H1 (cell line): ENCODE data around the gene TMEM212. TPM values are rescaled to one million over a fixed set of nuclear protein-coding genes. Genes with fewer than 3 reads are reported as not detected.
A peak's percentile ranks its signal among the peaks of the same experiment; 100 is the strongest.

Experiments used
- CTCF ChIA-PET: fragments of 300-600 bp; sonication (Branson Sonifier 250); formaldehyde crosslinking; loops from one replicate; lab custom pipeline; 2021; ENCODE audit not compliant: partially characterized antibody; lab: Charles Lee
- POLR2A ChIA-PET: fragments of 300-600 bp; sonication (Branson Sonifier 250); formaldehyde crosslinking; loops from one replicate; lab custom pipeline; 2021; ENCODE audit warnings: inconsistent platforms; ENCODE audit not compliant: partially characterized antibody; lab: Charles Lee
- DNase-seq, 2 experiments: peaks; one replicate each; pipeline versions ENCODE4 v3.0.0 to v3.0.0-alpha.2; 2010 to 2022; ENCODE audit warnings: low spot score in 2 of 2, low read depth in 1 of 2, mixed read lengths in 1 of 2
- FAIRE-seq: peaks from 2 replicates; lab custom pipeline; 2011; peaks lifted over from hg19 to GRCh38; lab: Jason Lieb, UNC
- H2AFZ ChIP-seq: 2 replicates; pipeline ENCODE4 v1.8.1; 2012; ENCODE audit warnings: low read length, inconsistent platforms
- H2AK5ac ChIP-seq: 2 replicates; pipeline ENCODE4 v1.6.1; 2013; ENCODE audit warnings: low read depth, low read length
- H2BK120ac ChIP-seq: replicated peaks from 2 replicates; pipeline ENCODE3; 2013; ENCODE audit warnings: low read depth, low read length, inconsistent platforms
- H2BK12ac ChIP-seq: 2 replicates; pipeline ENCODE4 v1.6.1; 2013; ENCODE audit warnings: low read depth, low read length
- H2BK15ac ChIP-seq: 2 replicates; pipeline ENCODE4 v1.6.1; 2013; ENCODE audit warnings: low read length
- H2BK20ac ChIP-seq: 2 replicates; pipeline ENCODE4 v1.6.1; 2013; ENCODE audit warnings: low read length
- H2BK5ac ChIP-seq: 2 replicates; pipeline ENCODE4 v1.6.1; 2013; ENCODE audit warnings: low read depth, low read length
- H3K14ac ChIP-seq: 2 replicates; pipeline ENCODE4 v1.6.1; 2013; ENCODE audit warnings: inconsistent platforms; ENCODE audit not compliant: insufficient read length
- H3K18ac ChIP-seq: 2 replicates; pipeline ENCODE4 v1.6.1; 2013; ENCODE audit warnings: low read length; ENCODE audit errors: extremely low read depth
- H3K23ac ChIP-seq: 2 replicates; pipeline ENCODE4 v1.6.1; 2013; ENCODE audit warnings: inconsistent platforms; ENCODE audit not compliant: insufficient read length
- H3K23me2 ChIP-seq: 2 replicates; pipeline ENCODE4 v1.6.1; 2013; ENCODE audit warnings: low read depth, low read length
- H3K27ac ChIP-seq: 2 replicates; pipeline ENCODE4 v1.6.1; 2011; ENCODE audit warnings: low read depth, low read length, inconsistent platforms
- H3K27me3 ChIP-seq, 4 experiments: replicated peaks in 1 of 4; 1 replicate in 1 of 4; 2 replicates in 3 of 4; pipeline versions ENCODE4 v1.6.1 to v1.8.1; 2011 to 2013; ENCODE audit warnings: low read length in 3 of 4, mild to moderate bottlenecking in 3 of 4, inconsistent platforms in 2 of 4, mixed read lengths in 2 of 4, moderate library complexity in 1 of 4; ENCODE audit not compliant: control insufficient read depth in 3 of 4, insufficient read depth in 3 of 4; ENCODE audit errors: extremely low read depth in 1 of 4
- H3K36me3 ChIP-seq, 4 experiments: 2 replicates each; pipeline versions ENCODE4 v1.6.1 to v1.8.1; 2011 to 2013; ENCODE audit warnings: mild to moderate bottlenecking in 4 of 4, low read length in 3 of 4, moderate library complexity in 2 of 4, control low read depth in 1 of 4, inconsistent platforms in 1 of 4; ENCODE audit not compliant: insufficient read depth in 4 of 4, control insufficient read depth in 2 of 4
- H3K4ac ChIP-seq: replicated peaks from 2 replicates; pipeline ENCODE3; 2013; ENCODE audit warnings: low read length, low read depth, mixed read lengths, inconsistent platforms; ENCODE audit not compliant: insufficient read length
- H3K4me1 ChIP-seq, 4 experiments: replicated peaks in 1 of 4; 1 replicate in 1 of 4; 2 replicates in 3 of 4; pipeline versions ENCODE4 v1.6.1 to v1.8.1; 2011 to 2013; ENCODE audit warnings: low read length in 3 of 4, inconsistent platforms in 2 of 4, mixed read lengths in 1 of 4; ENCODE audit not compliant: insufficient read depth in 4 of 4, control insufficient read depth in 3 of 4
- H3K4me2 ChIP-seq, 2 experiments: 2 replicates each; pipeline versions ENCODE4 v1.6.1 to v1.8.1; 2011 to 2013; ENCODE audit warnings: low read depth in 2 of 2, low read length in 2 of 2, control low read depth in 1 of 2, inconsistent platforms in 1 of 2, mild to moderate bottlenecking in 1 of 2; ENCODE audit not compliant: insufficient read depth in 1 of 2
- H3K4me3 ChIP-seq, 4 experiments: fragments of 200-600, 300-600 bp in 1 of 4; sonication (generic), shearing (Covaris generic), sonication (Bioruptor Twin) in 1 of 4; 2 replicates each; pipeline versions ENCODE4 v1.5.1 to v1.8.1; 2011 to 2016; ENCODE audit warnings: low read length in 4 of 4, low read depth in 3 of 4, control low read depth in 2 of 4, inconsistent platforms in 2 of 4, mild to moderate bottlenecking in 2 of 4, mixed read lengths in 1 of 4, moderate library complexity in 1 of 4; ENCODE audit not compliant: insufficient read depth in 2 of 4; ENCODE audit errors: extremely low read depth in 1 of 4
- H3K56ac ChIP-seq: replicated peaks from 2 replicates; pipeline ENCODE3; 2013; ENCODE audit warnings: low read depth, mild to moderate bottlenecking, mixed read lengths, low read length, inconsistent platforms; ENCODE audit not compliant: insufficient read length
- H3K79me1 ChIP-seq: 2 replicates; pipeline ENCODE4 v1.6.1; 2013; ENCODE audit warnings: low read depth, low read length, control low read depth
- H3K79me2 ChIP-seq, 2 experiments: 2 replicates each; pipeline versions ENCODE4 v1.6.1 to v1.8.1; 2012 to 2013; ENCODE audit warnings: low read length in 2 of 2, mild to moderate bottlenecking in 2 of 2, inconsistent platforms in 1 of 2; ENCODE audit not compliant: insufficient read depth in 2 of 2, control insufficient read depth in 1 of 2
- H3K9ac ChIP-seq, 4 experiments: replicated peaks in 1 of 4; 1 replicate in 1 of 4; 2 replicates in 3 of 4; pipeline versions ENCODE4 v1.6.1 to v1.8.1; 2011 to 2013; ENCODE audit warnings: low read depth in 3 of 4, low read length in 3 of 4, control low read depth in 2 of 4, mild to moderate bottlenecking in 2 of 4, moderate library complexity in 2 of 4, inconsistent platforms in 1 of 4; ENCODE audit errors: extremely low read depth in 1 of 4
- H3K9me3 ChIP-seq, 2 experiments: 2 replicates each; pipeline versions ENCODE4 v1.6.1 to v1.8.1; 2012 to 2013; ENCODE audit warnings: mild to moderate bottlenecking in 2 of 2, moderate library complexity in 2 of 2, control low read depth in 1 of 2, inconsistent platforms in 1 of 2, low read depth in 1 of 2, low read length in 1 of 2, mixed read lengths in 1 of 2; ENCODE audit not compliant: insufficient read depth in 2 of 2
- H4K20me1 ChIP-seq, 2 experiments: replicated peaks in 1 of 2; 2 replicates each; pipeline versions ENCODE3 to v1.8.1; 2011 to 2013; ENCODE audit warnings: inconsistent platforms in 2 of 2, low read length in 2 of 2, mild to moderate bottlenecking in 1 of 2; ENCODE audit not compliant: insufficient read depth in 2 of 2, control insufficient read depth in 1 of 2
- H4K5ac ChIP-seq: 2 replicates; pipeline ENCODE4 v1.6.1; 2013; ENCODE audit warnings: low read length, low read depth, mixed read lengths, inconsistent platforms; ENCODE audit not compliant: insufficient read length
- H4K8ac ChIP-seq: 2 replicates; pipeline ENCODE4 v1.8.0; 2013; ENCODE audit warnings: mild to moderate bottlenecking, moderate library complexity, low read length, inconsistent platforms; ENCODE audit not compliant: insufficient read depth; ENCODE audit errors: extremely low read depth
- H4K91ac ChIP-seq: replicated peaks from 2 replicates; pipeline ENCODE3; 2013; ENCODE audit warnings: low read length, mixed read lengths, inconsistent platforms; ENCODE audit not compliant: insufficient read length
- CEBPB ChIP-seq: IDR thresholded peaks from 2 replicates; pipeline ENCODE4 v1.6.1; 2012; ENCODE audit warnings: low read depth, low read length
- RNF2 ChIP-seq: fragments of 200-900, 300-1000 bp; sonication (generic); IDR thresholded peaks from 2 replicates; pipeline ENCODE4 v1.7.1; 2016; ENCODE audit warnings: borderline replicate concordance, low read depth, mild to moderate bottlenecking, antibody characterized with exemption, low read length; ENCODE audit not compliant: poor library complexity, severe bottlenecking; ENCODE audit errors: missing control alignments
- WGBS, 2 experiments: shearing (Covaris generic) in 1 of 2; methylation state at CpG; one replicate each; pipeline versions ENCODE4 v1.1.6 to v1.1.7; 2013 to 2015; ENCODE audit warnings: low lambda C conversion rate in 2 of 2, mixed read lengths in 2 of 2, inconsistent platforms in 1 of 2, low coverage in 1 of 2, missing lambda C conversion rate in 1 of 2; ENCODE audit not compliant: insufficient replicate concordance in 2 of 2, insufficient coverage in 1 of 2, insufficient read length in 1 of 2; ENCODE audit errors: extremely low coverage in 1 of 2, missing lambda C conversion rate in 1 of 2; 5-methylcytosine and 5-hydroxymethylcytosine counted together
- polyA plus RNA-seq, 7 experiments: library from polyadenylated mRNA; depleted of rRNA in 3 of 7; stranded (reverse) in 5 of 7; unstranded in 2 of 7; fragments of >200 nt in 5 of 7; fragments of 200-250 nt in 2 of 7; gene quantifications; 1 replicate in 5 of 7; 2 replicates in 1 of 7; 4 replicates in 1 of 7; pipeline versions ENCODE4 v1.2.1 to v1.2.3, GENCODE V29; 2011 to 2013; ENCODE audit warnings: missing spikeins in 2 of 7, mixed read lengths in 2 of 7
- total RNA-seq: library from RNA; stranded (reverse); fragmentation: NEBNext Ultra II Directional; extraction: Animal tissue kit (Norgen Biotek cat#: 25700); gene quantifications from 2 replicates; pipeline ENCODE4 v1.2.1, GENCODE V29; 2021

TMEM212 gene
- total and polyA plus RNA-seq, 2 of the 8 experiments (the other 6 are each of a cell fraction or from before 2014, with no cell fraction given): not detected

GRCh38 chr3:171838218-171838720 lies 4.9 kb upstream of the TMEM212 start:
- Histone ChIP-seq H3K18ac (no peak overlapping the region), H2AK5ac (no peak overlapping the region), H3K56ac (no peak overlapping the region), H2BK12ac (no peak overlapping the region), H3K14ac (no peak overlapping the region), H3K4me2 (peak overlapping the region in 1 of 2 experiments; percentile 22; a peak in 1 of 4 replicates), H2BK15ac (no peak overlapping the region), H3K23me2 (no peaks in the 10 kb centered on the region), H3K4me3 (no peak overlapping the region), H3K79me2 (no peaks in the 10 kb centered on the region), H3K36me3 (no peaks in the 10 kb centered on the region), H3K79me1 (no peaks in the 10 kb centered on the region), H4K20me1 (no peaks in the 10 kb centered on the region), H2BK5ac (no peak overlapping the region), H2BK20ac (no peak overlapping the region), H3K9me3 (no peaks in the 10 kb centered on the region), H3K27ac (no peak overlapping the region), H4K5ac (no peak overlapping the region), H4K8ac (no peak overlapping the region), H2BK120ac (no peak overlapping the region), H3K4me1 (peaks cover 0 to 4% (median 2%) of the 10 kb centered on the region in 4 experiments; a peak in 3 of 7 replicates), H3K9ac (no peak overlapping the region), H4K91ac (no peak overlapping the region), H2AFZ (peak overlapping the region; percentile 97), H3K23ac (no peak overlapping the region), H3K4ac (no peak overlapping the region), H3K27me3 (no peaks in the 10 kb centered on the region)
- no peak for DNase-seq
- POLR2A ChIA-PET: no interaction called here
- CTCF ChIA-PET: interaction anchor here (1.4 to 3.5 kb wide), 2 partner anchors 9 to 66 kb away, joined by 4 to 25 read pairs; no protein-coding TSS in a partner anchor
- 58% methylated on average over 6 of the region's 6 CpGs; no CpG with 5 or more reads in 1 of the 2 experiments for WGBS, 2 experiments
- TF ChIP-seq CEBPB (peak; percentile 22; the same call in 1 of the 2 replicates), RNF2 (no peak)
- no peak for FAIRE-seq
